Stimulated activated CD4-positive, alpha-beta T cell treated with anti-CD3 and anti-CD28 coated beads, Interleukin-12 subunit alpha, Interleukin-12 subunit beta, amount 100 ng/mL, for 48 hours (primary cell): ENCODE data around the gene EPHB1.
A peak's percentile ranks its signal among the peaks of the same experiment; 100 is the strongest.
"Not testable (repeated sequence)": the region's sequence is repeated elsewhere in the genome, so short reads cannot be mapped to it uniquely, and the experiment has no call there.

Experiments
- DNase-seq, 3 donors: peaks; one replicate each; pipeline ENCODE4 v3.0.0-alpha.2; 2020; ENCODE audit warnings: low read depth in 2 of 3, low spot score in 1 of 3

Gene EPHB1

GRCh38 chr3:135109681-135110080, 314.6 kb downstream of the EPHB1 start:
- DNase-seq, result no peak

- not testable (repeated sequence) for DNase-seq
Observed at GRCh38 chr3:135114551-135114950, 319.5 kb downstream of the EPHB1 start.

GRCh38 chr3:135117977-135118376, 322.9 kb downstream of the EPHB1 start:
- DNase-seq, result no peak

GRCh38 chr3:135118792-135119191, 323.7 kb downstream of the EPHB1 start:
- no peak for DNase-seq

GRCh38 chr3:135125171-135125801, 330.2 kb downstream of the EPHB1 start:
- DNase-seq, result peak in 1 of 3 donors; percentile 1

GRCh38 chr3:135127946-135128470, 332.9 kb downstream of the EPHB1 start:
- no peak for DNase-seq

GRCh38 chr3:135128818-135129217, 333.8 kb downstream of the EPHB1 start:
- DNase-seq, result no peak

- no peak for DNase-seq
Observed at GRCh38 chr3:135131290-135131689, 336.2 kb downstream of the EPHB1 start.

GRCh38 chr3:135133905-135134683, 339.0 kb downstream of the EPHB1 start:
- no peak for DNase-seq

GRCh38 chr3:135134684-135135075, 339.6 kb downstream of the EPHB1 start:
- DNase-seq, result no peak

GRCh38 chr3:135135445-135135844, 340.4 kb downstream of the EPHB1 start:
- no peak for DNase-seq

- no peak for DNase-seq
Observed at GRCh38 chr3:135136361-135137100, 341.5 kb downstream of the EPHB1 start.

GRCh38 chr3:135137296-135137695, 342.2 kb downstream of the EPHB1 start:
- DNase-seq, result no peak

GRCh38 chr3:135138776-135139175, 343.7 kb downstream of the EPHB1 start:
- no peak for DNase-seq

GRCh38 chr3:135140591-135140990, 345.5 kb downstream of the EPHB1 start:
- no peak for DNase-seq

GRCh38 chr3:135141160-135141559, 346.1 kb downstream of the EPHB1 start:
- DNase-seq, result no peak

- no peak for DNase-seq
Observed at GRCh38 chr3:135141672-135142071, 346.6 kb downstream of the EPHB1 start.

GRCh38 chr3:135142530-135142929, 347.5 kb downstream of the EPHB1 start:
- no peak for DNase-seq

- no peak for DNase-seq
Observed at GRCh38 chr3:135143474-135143873, 348.4 kb downstream of the EPHB1 start.

- no peak for DNase-seq
Observed at GRCh38 chr3:135145581-135145980, 350.5 kb downstream of the EPHB1 start.

GRCh38 chr3:135147657-135148056, 352.6 kb downstream of the EPHB1 start:
- DNase-seq, result no peak
